HepG2 (cell line): ENCODE measurements around the gene CTIF. TPM values are rescaled to one million over a fixed set of nuclear protein-coding genes. Genes with fewer than 3 reads are reported as not detected.

Experiments
- ATAC-seq: fragments of 200-7000 bp; cut with Tn5 transposase; 3 replicates; pipeline ENCODE4 v1.9.1; 2020; ENCODE audit warnings: mild to moderate bottlenecking, moderate library complexity
- BruUV-seq: library from RNA; stranded (reverse); fragments of 400-500 nt; replicated peaks from 2 replicates; lab custom pipeline; 2021; lab: Mats Ljungman, UMichigan
- CTCF ChIA-PET: fragments of 300-600 bp; formaldehyde crosslinking; extraction: SDS; loops from one replicate; lab custom pipeline; 2021; ENCODE audit warnings: low total read pairs, inconsistent platforms, low intra/inter-chr PET ratio; lab: Yijun Ruan, JAX
- POLR2A ChIA-PET: fragments of 350-600 bp; sonication (Branson Sonifier 250); formaldehyde crosslinking; loops from one replicate; lab custom pipeline; 2020; ENCODE audit warnings: antibody characterized with exemption, inconsistent platforms; lab: Yijun Ruan, JAX
- DNase-seq: peaks from one replicate; pipeline ENCODE4 v3.0.0-alpha.2; 2015; ENCODE audit warnings: low spot score
- FAIRE-seq: peaks from 3 replicates; lab custom pipeline; 2011; peaks lifted over from hg19 to GRCh38; lab: Jason Lieb, UNC
- H2AFZ ChIP-seq: one replicate; pipeline ENCODE4 v1.6.1; 2011; ENCODE audit warnings: low read length, inconsistent platforms
- H3K27ac ChIP-seq: fragments of 300-600 bp; 3 replicates; pipeline ENCODE4 v1.8.0; 2011; ENCODE audit warnings: mixed run types, mild to moderate bottlenecking, mixed read lengths, low read length, inconsistent platforms; ENCODE audit not compliant: insufficient read depth; ENCODE audit errors: extremely low read length
- H3K27me3 ChIP-seq, 2 experiments: fragments of 200-600 bp in 1 of 2; 2 replicates in 1 of 2; 3 replicates in 1 of 2; pipeline versions ENCODE4 v1.6.0 to v1.8.0; 2011; ENCODE audit warnings: low read length in 2 of 2, mild to moderate bottlenecking in 2 of 2, moderate library complexity in 2 of 2, inconsistent platforms in 1 of 2; ENCODE audit not compliant: insufficient read depth in 2 of 2, control insufficient read depth in 1 of 2
- H3K36me3 ChIP-seq, 2 experiments: fragments of 200-600 bp in 1 of 2; replicated peaks in 1 of 2; 2 replicates in 1 of 2; 3 replicates in 1 of 2; pipeline versions ENCODE4 v1.5.1 to v1.8.0; 2011; ENCODE audit warnings: low read length in 2 of 2, inconsistent platforms in 1 of 2; ENCODE audit not compliant: insufficient read depth in 2 of 2, control insufficient read depth in 1 of 2
- H3K4me1 ChIP-seq: 2 replicates; pipeline ENCODE4 v1.5.1; 2012; ENCODE audit warnings: low read length, inconsistent platforms; ENCODE audit not compliant: insufficient read depth
- H3K4me2 ChIP-seq: 2 replicates; pipeline ENCODE4 v1.6.0; 2011; ENCODE audit warnings: low read depth, low read length, inconsistent platforms
- H3K4me3 ChIP-seq, 3 experiments: fragments of 200-600 bp in 1 of 3; sonication (generic), shearing (Covaris generic) in 1 of 3; replicated peaks in 1 of 3; 2 replicates each; pipeline ENCODE4 v1.5.1; 2011 to 2016; ENCODE audit warnings: low read length in 3 of 3, inconsistent platforms in 2 of 3, low read depth in 2 of 3, mild to moderate bottlenecking in 2 of 3, control low read depth in 1 of 3, mixed read lengths in 1 of 3; ENCODE audit not compliant: insufficient read depth in 1 of 3
- H3K79me2 ChIP-seq: one replicate; pipeline ENCODE4 v1.6.1; 2011; ENCODE audit warnings: low read length, inconsistent platforms; ENCODE audit not compliant: insufficient read depth
- H3K9ac ChIP-seq: 2 replicates; pipeline ENCODE4 v1.6.0; 2011; ENCODE audit warnings: mild to moderate bottlenecking, low read depth, low read length, inconsistent platforms; ENCODE audit not compliant: insufficient read depth
- H3K9me3 ChIP-seq: 2 replicates; pipeline ENCODE4 v1.5.1; 2012; ENCODE audit warnings: mild to moderate bottlenecking, low read length
- H4K20me1 ChIP-seq: 2 replicates; pipeline ENCODE4 v1.6.0; 2011; ENCODE audit warnings: inconsistent platforms, mild to moderate bottlenecking, low read length, moderate library complexity; ENCODE audit not compliant: insufficient read depth
- BHLHE40 ChIP-seq: IDR thresholded peaks from 2 replicates; pipeline ENCODE4 v1.6.1; 2011; ENCODE audit warnings: low read length, improper control_type of control experiment
- CERS6 ChIP-seq: sonication (generic); formaldehyde crosslinking; IDR thresholded peaks from 2 replicates; pipeline ENCODE4 v1.5.0; 2020; ENCODE audit warnings: missing genetic modification reagents
- CHD4 ChIP-seq: fragments of 200-600 bp; sonication (generic); IDR thresholded peaks from 2 replicates; pipeline ENCODE4 v1.7.0; 2017; ENCODE audit warnings: mild to moderate bottlenecking, low read length, borderline replicate concordance
- HNF4A ChIP-seq: sonication (generic); formaldehyde crosslinking; IDR thresholded peaks from 2 replicates; pipeline ENCODE4 v1.4.0; 2020; ENCODE audit warnings: missing genetic modification reagents
- PITX1 ChIP-seq: sonication (generic); formaldehyde crosslinking; IDR thresholded peaks from 2 replicates; pipeline ENCODE4 v1.5.1; 2020; ENCODE audit warnings: mild to moderate bottlenecking, missing genetic modification reagents
- PRMT3 ChIP-seq: sonication (generic); formaldehyde crosslinking; IDR thresholded peaks from 2 replicates; pipeline ENCODE4 v1.8.1; 2022; ENCODE audit warnings: low read depth, mild to moderate bottlenecking, moderate library complexity, missing genetic modification reagents, borderline replicate concordance
- SP1 ChIP-seq, 2 experiments: fragments of 450-650 bp in 1 of 2; sonication (generic) in 1 of 2; formaldehyde crosslinking in 1 of 2; IDR thresholded peaks; 2 replicates each; pipeline versions ENCODE4 v1.4.0 to v1.6.1; 2016 to 2020; ENCODE audit warnings: missing genetic modification reagents in 1 of 2
- U2AF2 ChIP-seq: fragments of 200-400 bp; formaldehyde crosslinking; IDR thresholded peaks from 2 replicates; pipeline ENCODE4 v1.6.1; 2017; ENCODE audit warnings: low read depth, mild to moderate bottlenecking, low read length
- ZBTB46 ChIP-seq: sonication (generic); formaldehyde crosslinking; IDR thresholded peaks from 2 replicates; pipeline ENCODE4 v1.4.0; 2020; ENCODE audit warnings: mild to moderate bottlenecking, missing genetic modification reagents, borderline replicate concordance
- ZFP1 ChIP-seq: IDR thresholded peaks from 2 replicates; pipeline ENCODE4 v1.6.1; 2016
- ZNF383 ChIP-seq: sonication (generic); formaldehyde crosslinking; IDR thresholded peaks from 2 replicates; pipeline ENCODE4 v1.4.0; 2020; ENCODE audit warnings: missing genetic modification reagents, mild to moderate bottlenecking, borderline replicate concordance
- ZNF414 ChIP-seq: sonication (generic); formaldehyde crosslinking; IDR thresholded peaks from 2 replicates; pipeline ENCODE4 v1.5.0; 2020; ENCODE audit warnings: missing genetic modification reagents
- ZNF501 ChIP-seq: sonication (generic); formaldehyde crosslinking; IDR thresholded peaks from 2 replicates; pipeline ENCODE4 v1.5.1; 2020; ENCODE audit warnings: mild to moderate bottlenecking, moderate library complexity, missing genetic modification reagents
- ZNF563 ChIP-seq: sonication (generic); formaldehyde crosslinking; IDR thresholded peaks from 2 replicates; pipeline ENCODE4 v1.8.0; 2022; ENCODE audit warnings: mild to moderate bottlenecking, moderate library complexity, missing genetic modification reagents
- ZNF644 ChIP-seq: IDR thresholded peaks from 2 replicates; pipeline ENCODE4 v1.6.1; 2016; ENCODE audit warnings: low read depth
- ZNF691 ChIP-seq: sonication (generic); formaldehyde crosslinking; IDR thresholded peaks from 2 replicates; pipeline ENCODE4 v1.4.0; 2020; ENCODE audit warnings: missing genetic modification reagents, low read depth, mild to moderate bottlenecking, borderline replicate concordance
- ZNF749 ChIP-seq: sonication (generic); formaldehyde crosslinking; IDR thresholded peaks from 2 replicates; pipeline ENCODE4 v1.8.0; 2022; ENCODE audit warnings: mild to moderate bottlenecking, missing genetic modification reagents, moderate library complexity, borderline replicate concordance
- WGBS: methylation state at CpG from one replicate; pipeline ENCODE4 v1.1.6; 2017; ENCODE audit warnings: low lambda C conversion rate; 5-methylcytosine and 5-hydroxymethylcytosine counted together
- in situ Hi-C: cut with HindIII; loops from 2 replicates; pipeline ENCODE4 v1.10.0; 2017; ENCODE audit warnings: low pct_unique_long_range_greater_than_20kb; ENCODE audit not compliant: extremely low pct_ligation_motif_present
- intact Hi-C: fragments of 100-400 bp; cut with micrococcal nuclease; formaldehyde crosslinking; loops from one replicate; pipeline ENCODE4 v1.10.0; 2022; ENCODE audit not compliant: unreplicated experiment
- polyA plus RNA-seq, 8 experiments: library from polyadenylated mRNA; depleted of rRNA in 3 of 8; stranded (reverse) in 7 of 8; unstranded in 1 of 8; fragments of >200 nt; fragmentation: Illumina TruSeq in 4 of 8; extraction: Trizol in 4 of 8; gene quantifications; 2 replicates each; pipeline versions ENCODE4 v1.2.1 to v1.2.3, GENCODE V29; 2011 to 2016; ENCODE audit warnings: low read depth in 4 of 8, missing spikeins in 1 of 8, mixed read lengths in 1 of 8; ENCODE audit not compliant: insufficient read depth in 1 of 8
- total RNA-seq, 5 experiments: library from RNA; depleted of rRNA; stranded (reverse); fragments of >200 nt; fragmentation: Illumina TruSeq; extraction: Trizol; gene quantifications; 2 replicates each; pipeline ENCODE4 v1.2.3, GENCODE V29; 2016; ENCODE audit warnings: low read depth in 1 of 5

The CTIF gene
- total and polyA plus RNA-seq, 2 of the 13 experiments (the other 11 are each of a cell fraction or from before 2014, with no cell fraction given), result 18.2 to 28.0 TPM

GRCh38 chr18:48904091-48904490 lies 365.3 kb downstream of the CTIF start:
- intact Hi-C loops, result no loop called here
- H3K79me2 ChIP-seq, result peaks cover 4% of the 10 kb centered on the region
- H3K27ac ChIP-seq, result no peak overlapping the region
- ChIA-PET POLR2A (interaction anchor here (0.8 to 3.4 kb wide), 4 partner anchors 12 to 48 kb away, joined by 3 to 36 read pairs (median 14); no protein-coding TSS in a partner anchor), CTCF (no interaction called here)
- no peak for ATAC-seq
- no TSS peak for BruUV-seq
- in situ Hi-C loops, result loop anchor here (5.0 kb wide), 1 partner anchor 227 kb away; no protein-coding TSS in a partner anchor
- H4K20me1 ChIP-seq, result no peaks in the 10 kb centered on the region
- no peaks in the 10 kb centered on the region for H3K9me3 ChIP-seq
- H2AFZ ChIP-seq, result no peak overlapping the region
- no peaks in the 10 kb centered on the region for H3K27me3 ChIP-seq
- peaks cover 43% of the 10 kb centered on the region for H3K4me1 ChIP-seq
- H3K36me3 ChIP-seq, result no peaks in the 10 kb centered on the region
- FAIRE-seq, result no peak
- DNase-seq, result no peak
- H3K4me3 ChIP-seq, result no peak overlapping the region
- TF ChIP-seq ZNF414 (CRISPR knock-in tag), result no peak
- TF ChIP-seq PRMT3 (CRISPR knock-in tag), result no peak
- TF ChIP-seq CHD4, result no peak
- no peak for TF ChIP-seq HNF4A (CRISPR knock-in tag)
- no peak for TF ChIP-seq CERS6 (CRISPR knock-in tag)
- TF ChIP-seq ZNF749 (CRISPR knock-in tag), result no peak
- no peak for TF ChIP-seq ZFP1 (CRISPR knock-in tag)
- TF ChIP-seq ZNF644 (CRISPR knock-in tag), result no peak
- TF ChIP-seq ZBTB46 (CRISPR knock-in tag), result no peak
- no peak for TF ChIP-seq SP1 (IDR thresholded peaks at IDR 0.05)
- no peak for TF ChIP-seq SP1 (CRISPR knock-in tag; IDR thresholded peaks at IDR 0.05)
- no peak for TF ChIP-seq ZNF691 (CRISPR knock-in tag)
- no peak for TF ChIP-seq U2AF2
- TF ChIP-seq ZNF563 (CRISPR knock-in tag), result no peak
- no peak for TF ChIP-seq PITX1 (CRISPR knock-in tag)
- no peak for TF ChIP-seq ZNF383 (CRISPR knock-in tag)
- no peak for TF ChIP-seq BHLHE40
- TF ChIP-seq ZNF501, result no peak
- 92% methylated on average over 2 of the region's 2 CpGs for WGBS
- no peak overlapping the region for H3K9ac ChIP-seq
- H3K4me2 ChIP-seq, result no peak overlapping the region
